ENCODE measurements around the gene ABCA8.

The ABCA8 gene

GRCh38 chr17:68865584-68865983, 89.6 kb downstream of the ABCA8 start:
- Mint-ChIP-seq H3K36me3 (no peaks in the 10 kb centered on the region), H3K4me1 (ENCODE audit: low read depth) (no peaks in the 10 kb centered on the region), H3K4me3 (no peak overlapping the region), H3K27ac (no peak overlapping the region), H3K27me3 (peaks cover 3% of the 10 kb centered on the region), H3K9me3 (ENCODE audit: low read depth) (peaks cover 8% of the 10 kb centered on the region)

GRCh38 chr17:68863091-68863652, 92.0 kb downstream of the ABCA8 start:
- Mint-ChIP-seq H3K4me3 (no peak overlapping the region), H3K36me3 (no peaks in the 10 kb centered on the region), H3K27ac (no peak overlapping the region), H3K9me3 (ENCODE audit: low read depth) (peaks cover 8% of the 10 kb centered on the region), H3K4me1 (ENCODE audit: low read depth) (no peaks in the 10 kb centered on the region), H3K27me3 (peaks cover 4% of the 10 kb centered on the region)

GRCh38 chr17:68861602-68862001, 93.6 kb downstream of the ABCA8 start:
- H3K27ac Mint-ChIP-seq: no peak overlapping the region
- no peaks in the 10 kb centered on the region for H3K4me1 Mint-ChIP-seq (ENCODE audit: low read depth)
- peaks cover 4% of the 10 kb centered on the region for H3K27me3 Mint-ChIP-seq
- H3K36me3 Mint-ChIP-seq: no peaks in the 10 kb centered on the region
- peaks cover 8% of the 10 kb centered on the region for H3K9me3 Mint-ChIP-seq (ENCODE audit: low read depth)
- no peak overlapping the region for H3K4me3 Mint-ChIP-seq

- Mint-ChIP-seq H3K27ac (no peak overlapping the region), H3K9me3 (ENCODE audit: low read depth) (peaks cover 8% of the 10 kb centered on the region), H3K4me3 (no peak overlapping the region), H3K27me3 (peaks cover 4% of the 10 kb centered on the region), H3K36me3 (no peaks in the 10 kb centered on the region), H3K4me1 (ENCODE audit: low read depth) (no peaks in the 10 kb centered on the region)
Measured at GRCh38 chr17:68860941-68861340, 94.3 kb downstream of the ABCA8 start.

GRCh38 chr17:68854452-68854851, 100.7 kb downstream of the ABCA8 start:
- no peaks in the 10 kb centered on the region for H3K9me3 Mint-ChIP-seq (ENCODE audit: low read depth)
- H3K27me3 Mint-ChIP-seq: peaks cover 7% of the 10 kb centered on the region
- no peaks in the 10 kb centered on the region for H3K36me3 Mint-ChIP-seq

GRCh38 chr17:68853439-68853838, 101.8 kb downstream of the ABCA8 start:
- peaks cover 7% of the 10 kb centered on the region for H3K27me3 Mint-ChIP-seq
- H3K9me3 Mint-ChIP-seq (ENCODE audit: low read depth): no peaks in the 10 kb centered on the region
- no peaks in the 10 kb centered on the region for H3K36me3 Mint-ChIP-seq
- H3K27ac Mint-ChIP-seq: no peak overlapping the region
- no peaks in the 10 kb centered on the region for H3K4me1 Mint-ChIP-seq (ENCODE audit: low read depth)
- no peak overlapping the region for H3K4me3 Mint-ChIP-seq

More at GRCh38 chr17:68854452-68854851, 100.7 kb downstream of the ABCA8 start:
- H3K4me3 Mint-ChIP-seq: no peak overlapping the region
- H3K27ac Mint-ChIP-seq: no peak overlapping the region
- no peaks in the 10 kb centered on the region for H3K4me1 Mint-ChIP-seq (ENCODE audit: low read depth)

GRCh38 chr17:68853036-68853435, 102.2 kb downstream of the ABCA8 start:
- Mint-ChIP-seq H3K9me3 (ENCODE audit: low read depth) (no peaks in the 10 kb centered on the region), H3K27ac (no peak overlapping the region)

GRCh38 chr17:68851890-68852289, 103.3 kb downstream of the ABCA8 start:
- Mint-ChIP-seq H3K36me3 (no peaks in the 10 kb centered on the region), H3K4me3 (no peak overlapping the region), H3K27me3 (peaks cover 7% of the 10 kb centered on the region), H3K27ac (no peak overlapping the region), H3K9me3 (ENCODE audit: low read depth) (no peaks in the 10 kb centered on the region), H3K4me1 (ENCODE audit: low read depth) (no peaks in the 10 kb centered on the region)

More at GRCh38 chr17:68853036-68853435, 102.2 kb downstream of the ABCA8 start:
- no peaks in the 10 kb centered on the region for H3K36me3 Mint-ChIP-seq
- H3K4me3 Mint-ChIP-seq: no peak overlapping the region
- H3K4me1 Mint-ChIP-seq (ENCODE audit: low read depth): no peaks in the 10 kb centered on the region
- peaks cover 7% of the 10 kb centered on the region for H3K27me3 Mint-ChIP-seq

GRCh38 chr17:68850749-68851510, 104.3 kb downstream of the ABCA8 start:
- no peaks in the 10 kb centered on the region for H3K9me3 Mint-ChIP-seq (ENCODE audit: low read depth)

GRCh38 chr17:68849673-68850610, 105.2 kb downstream of the ABCA8 start:
- no peak overlapping the region for H3K27ac Mint-ChIP-seq
- no peaks in the 10 kb centered on the region for H3K9me3 Mint-ChIP-seq (ENCODE audit: low read depth)
- H3K27me3 Mint-ChIP-seq: peaks cover 8% of the 10 kb centered on the region
- H3K4me1 Mint-ChIP-seq (ENCODE audit: low read depth): no peaks in the 10 kb centered on the region
- no peak overlapping the region for H3K4me3 Mint-ChIP-seq
- H3K36me3 Mint-ChIP-seq: no peaks in the 10 kb centered on the region

More at GRCh38 chr17:68850749-68851510, 104.3 kb downstream of the ABCA8 start:
- H3K4me3 Mint-ChIP-seq: no peak overlapping the region
- H3K36me3 Mint-ChIP-seq: no peaks in the 10 kb centered on the region
- no peaks in the 10 kb centered on the region for H3K4me1 Mint-ChIP-seq (ENCODE audit: low read depth)
- no peak overlapping the region for H3K27ac Mint-ChIP-seq
- H3K27me3 Mint-ChIP-seq: peaks cover 7% of the 10 kb centered on the region

GRCh38 chr17:68847711-68848110, 107.5 kb downstream of the ABCA8 start:
- Mint-ChIP-seq H3K36me3 (no peaks in the 10 kb centered on the region), H3K4me1 (ENCODE audit: low read depth) (no peaks in the 10 kb centered on the region), H3K4me3 (no peak overlapping the region), H3K27ac (no peak overlapping the region), H3K27me3 (peaks cover 6% of the 10 kb centered on the region), H3K9me3 (ENCODE audit: low read depth) (no peaks in the 10 kb centered on the region)

GRCh38 chr17:68843522-68843921, 111.7 kb downstream of the ABCA8 start:
- Mint-ChIP-seq H3K9me3 (ENCODE audit: low read depth) (no peaks in the 10 kb centered on the region), H3K4me1 (ENCODE audit: low read depth) (no peaks in the 10 kb centered on the region), H3K27me3 (peaks cover 6% of the 10 kb centered on the region), H3K4me3 (no peak overlapping the region), H3K36me3 (no peaks in the 10 kb centered on the region), H3K27ac (no peak overlapping the region)

- peaks cover 8% of the 10 kb centered on the region for H3K27me3 Mint-ChIP-seq
- no peak overlapping the region for H3K27ac Mint-ChIP-seq
- no peak overlapping the region for H3K4me3 Mint-ChIP-seq
- H3K36me3 Mint-ChIP-seq: no peaks in the 10 kb centered on the region
- no peaks in the 10 kb centered on the region for H3K9me3 Mint-ChIP-seq (ENCODE audit: low read depth)
- no peaks in the 10 kb centered on the region for H3K4me1 Mint-ChIP-seq (ENCODE audit: low read depth)
Measured at GRCh38 chr17:68840073-68840472, 115.1 kb downstream of the ABCA8 start.

GRCh38 chr17:68835071-68835470, 120.1 kb downstream of the ABCA8 start:
- Mint-ChIP-seq H3K4me1 (ENCODE audit: low read depth) (no peaks in the 10 kb centered on the region), H3K4me3 (no peak overlapping the region), H3K36me3 (no peaks in the 10 kb centered on the region), H3K27ac (no peak overlapping the region), H3K9me3 (ENCODE audit: low read depth) (no peaks in the 10 kb centered on the region), H3K27me3 (peaks cover 5% of the 10 kb centered on the region)

GRCh38 chr17:68834328-68834836, 120.8 kb downstream of the ABCA8 start:
- H3K36me3 Mint-ChIP-seq: no peaks in the 10 kb centered on the region
- H3K4me3 Mint-ChIP-seq: no peak overlapping the region
- H3K27ac Mint-ChIP-seq: no peak overlapping the region
- no peaks in the 10 kb centered on the region for H3K9me3 Mint-ChIP-seq (ENCODE audit: low read depth)
- no peaks in the 10 kb centered on the region for H3K4me1 Mint-ChIP-seq (ENCODE audit: low read depth)
- peaks cover 5% of the 10 kb centered on the region for H3K27me3 Mint-ChIP-seq

Data from activated naive CD8-positive, alpha-beta T cell (primary cell).